Liver (tissue), 3 donors: Measurements from ENCODE around the gene TMA7B.

Experiments used
- ATF3 ChIP-seq: IDR thresholded peaks from 2 replicates; pipeline ENCODE4 v1.6.1; 2016; ENCODE audit warnings: antibody characterized with exemption
- CTCF ChIP-seq: fragments of 150-350 bp; IDR thresholded peaks from 2 replicates; pipeline ENCODE4 v1.5.1; 2017; ENCODE audit warnings: improper control_type of control experiment, low read depth, low read length; ENCODE audit not compliant: missing input control
- EGR1 ChIP-seq, 2 donors: IDR thresholded peaks; 2 replicates each; pipeline ENCODE4 v1.6.1; 2016 to 2018; ENCODE audit warnings: antibody characterized with exemption in 2 of 2, low read depth in 2 of 2
- JUND ChIP-seq, 2 donors: IDR thresholded peaks; 2 replicates each; pipeline ENCODE4 v1.6.1; 2016; ENCODE audit warnings: antibody characterized with exemption in 2 of 2
- RAD21 ChIP-seq, 2 donors: IDR thresholded peaks; 2 replicates each; pipeline ENCODE4 v1.6.1; 2016; ENCODE audit warnings: antibody characterized with exemption in 2 of 2, mild to moderate bottlenecking in 2 of 2
- REST ChIP-seq: IDR thresholded peaks from 2 replicates; pipeline ENCODE4 v1.6.1; 2016; ENCODE audit warnings: antibody characterized with exemption, mild to moderate bottlenecking
- RXRA ChIP-seq, 2 donors: IDR thresholded peaks; 2 replicates each; pipeline ENCODE4 v1.6.1; 2017 to 2018; ENCODE audit warnings: antibody characterized with exemption in 2 of 2, mild to moderate bottlenecking in 1 of 2
- SP1 ChIP-seq: IDR thresholded peaks from 2 replicates; pipeline ENCODE4 v1.6.1; 2018; ENCODE audit warnings: antibody characterized with exemption, mild to moderate bottlenecking
- TAF1 ChIP-seq: conservative IDR thresholded peaks from 2 replicates; pipeline ENCODE4 v1.6.1; 2016; ENCODE audit warnings: antibody characterized with exemption, mild to moderate bottlenecking
- YY1 ChIP-seq: IDR thresholded peaks from 2 replicates; pipeline ENCODE4 v1.6.1; 2016; ENCODE audit warnings: antibody characterized with exemption, mild to moderate bottlenecking
- ZBTB33 ChIP-seq: IDR thresholded peaks from 2 replicates; pipeline ENCODE4 v1.6.1; 2016; ENCODE audit warnings: antibody characterized with exemption
- donor health status: healthy.
- donor health status: healthy.

GRCh38 chr22:39935116-39935515 lies 25.1 kb upstream of the TMA7B start:
- TF ChIP-seq CTCF (no peak), ATF3 (no peak), REST (no peak), RXRA (IDR thresholded peaks at IDR 0.05) (no peak), EGR1 (IDR thresholded peaks at IDR 0.05; ENCODE audit: low read depth in 2 of 2) (no peak), JUND (IDR thresholded peaks at IDR 0.05) (no peak), TAF1 (no peak), YY1 (no peak), RAD21 (IDR thresholded peaks at IDR 0.05) (no peak), SP1 (no peak), ZBTB33 (no peak)
